Hippocampal formation (tissue), 2 donors: Measurements from ENCODE around the gene HECTD4.
"Not testable (repeated sequence)": the region's sequence is repeated elsewhere in the genome, so short reads cannot be mapped to it uniquely, and the experiment has no call there.

ENCODE experiments used
- DNase-seq, 2 donors: peaks; one replicate each; lab custom pipeline; 2025; lab: John Stamatoyannopoulos, UW

HECTD4 gene

GRCh38 chr12:112381883-112382796 is at the start of gene HECTD4:
HECTD4 (minus strand) TSS chr12:112382431; CDS start chr12:112382128, 303 bp downstream.
- DNase-seq, result peak; percentile 83 to 93

- DNase-seq, result no peak
Observed at GRCh38 chr12:112431965-112432364, 49.7 kb upstream of the HECTD4 start.

- DNase-seq, result no peak
Observed at GRCh38 chr12:112430929-112431328, 48.7 kb upstream of the HECTD4 start.

- DNase-seq, result no peak
Observed at GRCh38 chr12:112427760-112428159, 45.5 kb upstream of the HECTD4 start.

DNA sequence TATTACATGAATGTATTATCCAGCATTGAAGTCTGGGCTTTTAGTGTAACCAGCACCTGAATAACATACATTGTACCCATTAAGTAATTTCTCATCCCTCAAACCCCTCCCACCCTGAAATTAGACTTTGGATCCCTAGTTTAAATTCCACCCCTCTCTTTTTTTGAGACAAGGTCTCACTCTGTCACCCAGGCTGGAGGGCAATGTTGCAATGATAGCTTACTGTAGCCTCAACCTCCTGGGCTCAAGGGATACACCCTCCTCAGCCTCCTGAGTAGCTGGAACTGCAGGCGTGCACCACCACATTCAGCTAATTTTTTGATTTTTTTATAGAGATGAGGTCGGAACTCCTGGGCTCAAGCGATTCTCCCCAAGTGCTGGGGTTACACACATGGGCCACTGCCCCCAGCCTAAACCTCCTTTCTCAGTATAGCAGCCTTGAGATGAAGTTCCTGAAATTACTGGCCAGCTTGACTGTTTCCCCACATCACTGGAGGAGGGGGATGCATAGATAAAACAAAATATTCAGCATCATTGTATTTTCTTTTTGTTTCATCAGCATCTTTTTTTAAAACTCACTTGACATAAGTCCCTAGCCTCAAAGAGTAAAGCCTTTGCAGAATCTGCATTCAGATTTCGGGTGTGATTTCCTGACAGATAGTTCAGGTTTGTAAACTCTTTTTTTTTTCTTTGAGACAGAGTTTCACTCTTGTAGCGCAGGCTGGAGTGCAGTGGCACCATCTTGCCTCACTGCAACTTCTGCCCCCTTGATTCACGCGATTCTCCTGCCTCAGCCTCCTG is 43.6 kb upstream of the HECTD4 start:
- DNase-seq, result no peak

DNA sequence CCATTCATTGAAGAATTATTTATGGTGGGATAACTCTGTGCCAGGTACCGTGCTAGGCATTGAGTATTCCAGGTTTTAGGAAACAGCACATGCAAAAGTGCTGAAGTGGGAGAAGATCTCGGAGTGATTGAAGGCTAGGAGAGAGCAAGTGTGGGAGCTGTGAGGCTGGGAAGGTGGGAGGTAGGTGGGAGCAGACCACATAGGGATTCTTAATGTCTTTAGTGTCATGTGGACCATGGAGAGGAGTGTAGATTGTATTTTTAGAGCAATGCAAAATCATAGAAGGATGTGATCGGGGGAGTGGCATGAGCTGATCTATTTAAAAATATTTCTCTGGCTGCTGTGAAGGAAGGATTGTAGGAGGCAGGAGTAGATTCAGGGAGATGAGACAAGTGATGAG is 41.9 kb upstream of the HECTD4 start:
- no peak for DNase-seq

DNA sequence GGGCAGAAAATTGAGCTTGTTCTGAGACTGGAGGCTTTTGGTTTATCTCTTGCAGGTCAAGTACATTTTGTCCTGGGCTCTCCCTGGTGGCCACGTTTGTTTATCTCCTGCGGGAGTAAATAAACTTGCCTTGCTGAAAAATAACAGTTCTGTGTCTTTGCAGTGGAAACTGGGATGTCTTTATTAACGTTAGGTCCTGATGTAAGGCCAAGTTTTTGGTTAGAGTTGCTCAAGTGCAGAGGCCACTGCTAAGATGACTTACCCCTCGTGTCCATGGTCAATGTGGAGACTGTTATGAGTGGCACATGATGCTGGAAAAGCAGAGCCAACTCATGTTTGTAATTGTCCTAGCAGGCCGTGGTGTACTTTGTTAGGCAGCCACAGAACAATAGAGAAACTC is 40.3 kb upstream of the HECTD4 start:
- DNase-seq, result peak; percentile 58 to 72

GRCh38 chr12:112421363-112421762 is 39.1 kb upstream of the HECTD4 start:
- DNase-seq, result no peak

- no peak for DNase-seq
Observed at GRCh38 chr12:112420740-112421139, 38.5 kb upstream of the HECTD4 start.

- DNase-seq, result no peak
Observed at GRCh38 chr12:112419297-112420133, 37.3 kb upstream of the HECTD4 start.

- peak; percentile 71 to 82 for DNase-seq
Observed at GRCh38 chr12:112418608-112419296, 36.5 kb upstream of the HECTD4 start, which contains the start of gene PTPN11. PTPN11 (plus strand) TSS chr12:112418947; CDS start chr12:112419112, 165 bp downstream.

DNA sequence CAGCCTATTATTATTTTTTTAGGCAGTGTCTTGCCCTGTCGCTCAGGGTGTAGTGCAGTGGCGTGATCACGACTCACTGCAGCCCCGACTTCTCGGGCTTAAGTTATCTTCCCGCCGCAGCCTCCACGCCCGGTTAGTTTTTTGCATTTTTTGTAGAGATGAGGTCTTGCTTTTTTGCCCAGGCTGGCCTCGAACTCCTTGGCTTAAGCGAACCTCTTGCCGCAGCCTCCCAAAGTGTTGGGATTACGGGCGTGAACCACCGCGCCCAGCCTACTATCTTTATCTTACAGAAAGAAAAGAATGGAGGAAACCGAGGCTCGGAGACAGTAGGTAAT is 36.0 kb upstream of the HECTD4 start:
- DNase-seq, result no peak

- not testable (repeated sequence) for DNase-seq
Observed at GRCh38 chr12:112415457-112415856, 33.2 kb upstream of the HECTD4 start.

- no peak for DNase-seq
Observed at GRCh38 chr12:112413855-112414625, 31.8 kb upstream of the HECTD4 start.

DNA sequence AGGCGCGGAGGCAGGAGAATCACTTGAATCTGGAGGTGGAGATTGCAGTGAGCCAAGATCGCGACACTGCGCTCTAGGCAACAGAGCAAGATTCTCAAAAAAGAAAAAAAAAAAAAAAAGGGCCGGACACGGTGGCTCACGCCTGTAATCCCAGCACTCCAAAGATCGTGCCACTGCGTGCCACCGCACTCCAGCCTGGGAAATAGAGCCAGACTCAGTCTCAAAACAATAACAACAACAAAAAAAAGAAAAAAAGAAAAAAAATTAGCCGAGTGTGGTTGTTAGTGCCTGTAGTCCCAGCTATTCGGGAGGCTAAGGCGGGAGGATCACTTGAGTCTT is 27.6 kb upstream of the HECTD4 start:
- no peak for DNase-seq

- DNase-seq, result peak; percentile 78 to 90
Observed at GRCh38 chr12:112409064-112409905, 27.1 kb upstream of the HECTD4 start, which contains the start of gene RPL6. RPL6 (minus strand) TSS chr12:112409605; CDS start chr12:112408656, 949 bp downstream.

GRCh38 chr12:112408621-112409020 is 26.4 kb upstream of the HECTD4 start:
- DNase-seq, result no peak

GRCh38 chr12:112407683-112408082 is 25.5 kb upstream of the HECTD4 start:
- DNase-seq, result not testable (repeated sequence)
